Smooth muscle cell (in vitro differentiated cells): Measurements from ENCODE around the gene GJD2. TPM values are rescaled to one million over a fixed set of nuclear protein-coding genes. Genes with fewer than 3 reads are reported as not detected.

Experiments
- DNase-seq: peaks from one replicate; lab custom pipeline; 2025; ENCODE audit not compliant: unreplicated experiment; lab: John Stamatoyannopoulos, UW
- H2AFZ ChIP-seq: fragments of 200-600 bp; sonication (generic); 2 replicates; pipeline ENCODE4 v1.6.0; 2016; ENCODE audit warnings: antibody characterized with exemption, low read depth, mild to moderate bottlenecking
- H3F3A ChIP-seq: fragments of 200-600 bp; sonication (generic); 2 replicates; pipeline ENCODE4 v1.6.0; 2017; ENCODE audit warnings: antibody characterized with exemption, low read depth
- H3K27ac ChIP-seq: fragments of 200-600 bp; sonication (generic); 2 replicates; pipeline ENCODE4 v1.5.1; 2016; ENCODE audit warnings: low read depth, mild to moderate bottlenecking
- H3K27me3 ChIP-seq: fragments of 200-600 bp; sonication (generic); 2 replicates; pipeline ENCODE4 v1.6.1; 2016; ENCODE audit warnings: low read depth, mild to moderate bottlenecking
- H3K36me3 ChIP-seq: fragments of 200-600 bp; sonication (generic); 2 replicates; pipeline ENCODE4 v1.5.1; 2016; ENCODE audit warnings: low read depth
- H3K4me1 ChIP-seq: fragments of 200-600 bp; sonication (generic); 2 replicates; pipeline ENCODE4 v1.5.1; 2016; ENCODE audit warnings: low read depth
- H3K4me2 ChIP-seq: fragments of 200-600 bp; sonication (generic); 2 replicates; pipeline ENCODE4 v1.6.0; 2016; ENCODE audit warnings: mild to moderate bottlenecking
- H3K4me3 ChIP-seq: fragments of 200-600 bp; sonication (generic); 2 replicates; pipeline ENCODE4 v1.5.1; 2016; ENCODE audit warnings: mild to moderate bottlenecking
- H3K79me2 ChIP-seq: fragments of 200-600 bp; sonication (generic); 2 replicates; pipeline ENCODE4 v1.6.0; 2016; ENCODE audit warnings: low read depth, mild to moderate bottlenecking
- H3K9ac ChIP-seq: fragments of 200-600 bp; sonication (generic); 2 replicates; pipeline ENCODE4 v1.6.0; 2016; ENCODE audit warnings: low read depth
- H3K9me3 ChIP-seq: fragments of 200-600 bp; sonication (generic); replicated peaks from 2 replicates; pipeline ENCODE4 v1.5.1; 2016; ENCODE audit warnings: low read depth
- H4K20me1 ChIP-seq: fragments of 200-600 bp; sonication (generic); 2 replicates; pipeline ENCODE4 v1.6.0; 2016; ENCODE audit warnings: low read depth
- CTCF ChIP-seq: fragments of 200-600 bp; sonication (generic); IDR thresholded peaks from 2 replicates; pipeline ENCODE4 v1.5.1; 2017; ENCODE audit warnings: borderline replicate concordance, mild to moderate bottlenecking, antibody characterized with exemption; ENCODE audit not compliant: insufficient read depth, poor library complexity, severe bottlenecking
- WGBS: methylation state at CpG from one replicate; pipeline ENCODE4 v1.1.7; 2016; ENCODE audit warnings: low lambda C conversion rate; 5-methylcytosine and 5-hydroxymethylcytosine counted together
- polyA plus RNA-seq: library from polyadenylated mRNA; unstranded; fragments of >200 nt; fragmentation: Nextera tagmentation; extraction: Ambion mirVana; gene quantifications from 2 replicates; pipeline ENCODE4 v1.2.1, GENCODE V29; 2016
- total RNA-seq: library from RNA; depleted of rRNA; stranded (reverse); fragments of >200 nt; gene quantifications from 2 replicates; pipeline ENCODE4 v1.2.3, GENCODE V29; 2014

Gene GJD2
- total and polyA plus RNA-seq, 2 experiments from 2014 or later: not detected

- Histone ChIP-seq H3K4me2 (peak overlapping the region; percentile 61), H2AFZ (peak overlapping the region; percentile 47), H3K9me3 (no peaks in the 10 kb centered on the region), H3K4me3 (no peak overlapping the region), H3K36me3 (no peaks in the 10 kb centered on the region), H4K20me1 (no peaks in the 10 kb centered on the region), H3K9ac (no peak overlapping the region), H3K27ac (peak overlapping the region; percentile 48), H3F3A (no peaks in the 10 kb centered on the region), H3K4me1 (no peaks in the 10 kb centered on the region), H3K27me3 (no peaks in the 10 kb centered on the region), H3K79me2 (no peaks in the 10 kb centered on the region)
- DNase-seq: no peak
- WGBS: 30% methylated on average over 7 of the region's 7 CpGs
- TF ChIP-seq CTCF: no peak
Measured at GRCh38 chr15:34709866-34710265, 44.9 kb downstream of the GJD2 start.

GRCh38 chr15:34708422-34708821, 46.4 kb downstream of the GJD2 start:
- Histone ChIP-seq H3K9me3 (no peaks in the 10 kb centered on the region), H3K4me2 (peak overlapping the region; percentile 35), H3K9ac (peak overlapping the region; percentile 19), H3K27me3 (no peaks in the 10 kb centered on the region), H3K4me1 (no peaks in the 10 kb centered on the region), H4K20me1 (no peaks in the 10 kb centered on the region), H3K27ac (no peak overlapping the region), H3K36me3 (no peaks in the 10 kb centered on the region), H3F3A (no peaks in the 10 kb centered on the region), H3K79me2 (no peaks in the 10 kb centered on the region), H3K4me3 (no peak overlapping the region), H2AFZ (no peak overlapping the region)
- TF ChIP-seq CTCF: peak; percentile 88
- no peak for DNase-seq
- WGBS: 49% methylated on average over 5 of the region's 5 CpGs

- no peak overlapping the region for H2AFZ ChIP-seq
- H3K4me3 ChIP-seq: no peak overlapping the region
- H3K27ac ChIP-seq: no peak overlapping the region
- H3K9ac ChIP-seq: no peak overlapping the region
- no peaks in the 10 kb centered on the region for H3K79me2 ChIP-seq
- no peaks in the 10 kb centered on the region for H3K27me3 ChIP-seq
- WGBS: 60% methylated on average over 2 of the region's 2 CpGs
- no peaks in the 10 kb centered on the region for H3K36me3 ChIP-seq
- H3K4me1 ChIP-seq: no peaks in the 10 kb centered on the region
- H3K4me2 ChIP-seq: no peak overlapping the region
- no peaks in the 10 kb centered on the region for H4K20me1 ChIP-seq
- H3K9me3 ChIP-seq: no peaks in the 10 kb centered on the region
- no peak for DNase-seq
- H3F3A ChIP-seq: no peaks in the 10 kb centered on the region
- no peak for TF ChIP-seq CTCF
Measured at GRCh38 chr15:34701536-34701935, 53.3 kb downstream of the GJD2 start.

Other genes starting within 250 kb of the GJD2 start
- gene GOLGA8B, start 171.3 kb downstream of the GJD2 start, total RNA-seq: 31.4 and 40.3 TPM in 2 replicates
- 23.0 and 43.3 TPM in 2 replicates for gene GOLGA8B, start 171.3 kb downstream of the GJD2 start, polyA plus RNA-seq
- 95.9 and 136 TPM in 2 replicates for gene ACTC1, start 40.6 kb upstream of the GJD2 start, total RNA-seq
- 90.5 and 405 TPM in 2 replicates for gene ACTC1, start 40.6 kb upstream of the GJD2 start, polyA plus RNA-seq
- gene AQR, start 214.7 kb upstream of the GJD2 start, total RNA-seq: 33.6 and 38.3 TPM in 2 replicates
- gene AQR, start 214.7 kb upstream of the GJD2 start, polyA plus RNA-seq: 11.6 and 13.0 TPM in 2 replicates
- 28.7 and 31.1 TPM in 2 replicates for gene ZNF770, start 233.3 kb upstream of the GJD2 start, total RNA-seq
- 32.4 and 34.2 TPM in 2 replicates for gene ZNF770, start 233.3 kb upstream of the GJD2 start, polyA plus RNA-seq